Heart right ventricle (tissue), 16 donors: ENCODE data around the gene IL7R. TPM values are rescaled to one million over a fixed set of nuclear protein-coding genes. Genes with fewer than 3 reads are reported as not detected.

ENCODE experiments used
- ATAC-seq, 8 donors: fragments of 200-7000 bp; cut with Tn5 transposase; one replicate each; pipeline ENCODE4 v1.9.1; 2020; ENCODE audit warnings: mild to moderate bottlenecking in 8 of 8, moderate library complexity in 8 of 8, moderate number of reproducible peaks in 1 of 8
- DNase-seq, 2 donors: peaks; one replicate each; pipeline ENCODE4 v3.0.0-alpha.2; 2020
- H3K27ac ChIP-seq, 10 donors: fragments of 200-600 bp; sonication (generic) in 2 of 10; one replicate each; pipeline versions ENCODE4 v1.5.0 to v1.8.0; 2020 to 2022; ENCODE audit warnings: mild to moderate bottlenecking in 3 of 10
- H3K27me3 ChIP-seq, 7 donors: fragments of 200-600 bp; one replicate each; pipeline ENCODE4 v1.8.0; 2021 to 2022; ENCODE audit warnings: mild to moderate bottlenecking in 2 of 7
- H3K36me3 ChIP-seq, 9 donors: fragments of 200-600 bp; sonication (generic) in 1 of 9; one replicate each; pipeline versions ENCODE4 v1.5.0 to v1.8.0; 2020 to 2022; ENCODE audit warnings: mild to moderate bottlenecking in 2 of 9
- H3K4me1 ChIP-seq, 9 donors: fragments of 200-600 bp; sonication (generic) in 1 of 9; one replicate each; pipeline versions ENCODE4 v1.5.0 to v1.8.0; 2020 to 2022; ENCODE audit warnings: mild to moderate bottlenecking in 4 of 9
- H3K4me3 ChIP-seq, 10 donors: fragments of 200-600 bp; sonication (generic) in 2 of 10; one replicate each; pipeline versions ENCODE4 v1.5.0 to v1.8.0; 2020 to 2022; ENCODE audit warnings: mild to moderate bottlenecking in 7 of 10, moderate library complexity in 2 of 10
- H3K9me3 ChIP-seq, 11 donors: fragments of 200-600 bp in 10 of 11; sonication (generic) in 2 of 11; one replicate each; pipeline versions ENCODE4 v1.5.0 to v1.8.0; 2013 to 2022; ENCODE audit warnings: mild to moderate bottlenecking in 2 of 11, control low read depth in 1 of 11, moderate library complexity in 1 of 11
- CTCF ChIP-seq, 9 donors: fragments of 200-600 bp; sonication (generic) in 2 of 9; IDR thresholded peaks; one replicate each; pipeline versions ENCODE4 v1.5.0 to v1.8.0; 2021 to 2022; ENCODE audit warnings: antibody characterized with exemption in 9 of 9, mild to moderate bottlenecking in 5 of 9, moderate library complexity in 1 of 9
- WGBS, 2 donors: extraction: QIAGEN DNeasy Blood & Tissue Kit; methylation state at CpG; one replicate each; pipeline ENCODE4 v1.1.7; 2013; ENCODE audit warnings: inconsistent platforms in 1 of 2; 5-methylcytosine and 5-hydroxymethylcytosine counted together
- intact Hi-C, 10 donors: fragments of 100-400 bp; cut with DNase I; formaldehyde crosslinking; loops; one replicate each; pipeline versions ENCODE4 v1.11.1 to v1.14.2; 2022
- polyA plus RNA-seq, 2 donors: library from polyadenylated mRNA; stranded (reverse); fragments of 200-250 nt; gene quantifications; one replicate each; pipeline ENCODE4 v1.2.3, GENCODE V29; 2013
- total RNA-seq, 10 donors: library from RNA; stranded (reverse); fragmentation: NEBNext Ultra II Directional in 3 of 10; extraction: Animal tissue kit (Norgen Biotek cat#: 25700) in 3 of 10; gene quantifications; one replicate each; pipeline versions ENCODE4 v1.2.1 to v1.2.4, GENCODE V29; 2021 to 2023
- donor health status: Arrhythmogenic right ventricular cardiomyopathy.
- donor health status: ischemic (EF 13 %, LVEDD 7.1; RV severe dilation, severe dysfunction).
- donor health status: healthy with polysubstance abuse.
- donor health status: DM: no; HTN: yes; CAD: no.
- donor health status: DM: no; HTN: no; CAD: no.
- donor health status: ischemic (EF 25% LVEDD 6.9; RV normal size, moderate dysfunction).
- donor health status: ischemic (EF 25% LVEDD 5.7; RV mildly dilated, moderate dysfunction).
- donor health status: healthy.
- donor health status: DM: yes; HTN: yes; CAD: no.
- donor health status: Ischemic cardiomyopathy.
- donor health status: ischemic (EF 35%, LVEDD 5.7; RV mildly dilated, moderate dysfunction).
- donor health status: nonischemic (EF 11% LVEDD 7.7; RV severe dilation, severe dysfunction).
- donor health status: DM: yes; HTN: yes; CAD: no.
- donor health status: PGD.
- donor health status: ischemic (EF 29% LVEDD 5.4; RV normal size, mild dysfunction).
- donor health status: nonischemic (EF 23%, LVEDD 6.1; RV moderate dilation, normal function).

The IL7R gene
- total and polyA plus RNA-seq, 12 donors, result 0.22 to 10.6 (median 0.71) TPM

DNA sequence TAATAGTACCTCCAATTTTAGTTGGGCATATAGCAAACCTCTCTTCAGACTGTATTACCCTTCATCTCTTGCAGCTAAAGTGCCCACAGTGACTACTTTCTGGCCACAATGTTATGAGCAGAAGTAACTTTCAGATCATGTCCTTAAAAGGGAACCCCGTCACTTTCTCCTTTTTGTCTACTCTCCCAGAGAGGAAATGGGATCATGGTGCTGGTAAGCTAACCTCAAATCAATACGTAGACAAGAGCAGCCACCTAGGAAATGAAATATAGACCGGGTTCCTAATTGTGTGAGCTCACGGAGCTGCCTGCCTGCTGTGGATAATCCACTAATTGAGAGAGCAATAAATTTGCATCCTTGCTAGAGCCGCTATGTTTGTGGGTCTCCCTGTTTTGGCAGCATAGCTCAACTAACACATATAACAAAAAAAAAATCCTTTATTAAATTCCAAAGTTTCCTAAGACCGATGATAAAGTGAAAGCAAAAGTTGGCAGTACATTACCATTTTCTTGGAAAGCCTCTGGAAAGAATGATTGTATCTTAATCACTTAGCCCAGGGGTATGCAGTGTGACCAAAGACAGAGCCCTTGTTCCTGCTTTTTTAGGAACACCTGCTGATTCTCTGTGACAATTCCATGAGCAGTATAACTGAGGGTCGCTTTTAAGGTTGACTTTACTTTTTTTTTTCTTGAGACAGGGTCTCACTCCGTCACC is 5.6 kb upstream of the IL7R start:
- intact Hi-C loops, result no loop called here
- peaks cover 0 to 2% (median 0%) of the 10 kb centered on the region in 7 donors for H3K27me3 ChIP-seq
- H3K9me3 ChIP-seq, result peaks cover 0 to 15% (median 0%) of the 10 kb centered on the region in 11 donors
- H3K36me3 ChIP-seq, result no peaks in the 10 kb centered on the region
- peak overlapping the region in 2 of 10 donors; percentile 10 to 15 for H3K4me3 ChIP-seq
- TF ChIP-seq CTCF (IDR thresholded peaks at IDR 0.05), result no peak
- ATAC-seq (no peak), DNase-seq (no peak)
- peaks cover 0 to 48% (median 0%) of the 10 kb centered on the region in 9 donors for H3K4me1 ChIP-seq
- WGBS, 2 donors, result 67 to 73% methylated on average over 8 of the region's 8 CpGs
- peak overlapping the region in 1 of 10 donors; percentile 78 for H3K27ac ChIP-seq

DNA sequence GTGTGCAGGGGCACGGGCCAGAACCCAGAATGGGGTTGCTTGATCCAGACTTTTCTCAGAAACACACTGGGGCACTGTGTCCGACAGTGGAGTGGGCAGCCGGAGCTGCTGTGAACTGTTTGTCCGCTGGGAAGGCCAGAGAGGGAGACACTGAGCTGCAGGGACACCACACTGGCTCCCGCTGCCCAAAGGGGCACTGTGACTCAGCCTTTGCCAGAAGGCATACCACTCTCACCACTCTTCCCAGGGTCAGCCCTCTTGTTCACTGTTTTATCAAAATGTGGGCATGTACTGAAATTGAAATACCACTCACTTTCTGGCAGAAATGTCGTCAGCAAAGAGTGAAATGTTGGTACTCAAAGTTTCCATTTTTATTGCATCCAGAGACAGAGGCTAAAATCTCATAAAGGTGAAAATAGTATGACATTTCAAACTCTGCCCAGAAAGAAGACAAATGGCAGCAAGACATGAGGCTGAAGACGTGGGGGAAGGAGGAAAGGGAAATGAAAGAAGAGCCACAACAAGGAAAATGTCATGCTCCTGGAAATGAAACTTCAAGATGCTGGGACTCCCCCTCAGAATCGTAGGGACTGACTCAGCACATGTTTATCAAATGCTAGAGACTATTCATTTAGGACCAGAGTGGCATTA is 4.5 kb upstream of the IL7R start:
- intact Hi-C loops, result no loop called here
- Histone ChIP-seq H3K4me1 (peaks cover 0 to 59% (median 0%) of the 10 kb centered on the region in 9 donors), H3K4me3 (no peak overlapping the region), H3K9me3 (peaks cover 0 to 7% (median 0%) of the 10 kb centered on the region in 11 donors), H3K27ac (peak overlapping the region in 1 of 10 donors; percentile 78), H3K27me3 (peaks cover 0 to 3% (median 0%) of the 10 kb centered on the region in 7 donors), H3K36me3 (no peaks in the 10 kb centered on the region)
- DNase-seq, result no peak
- WGBS, 2 donors, result 61 to 70% methylated on average over 8 of the region's 8 CpGs
- peak in 1 of 8 donors; percentile 23 for ATAC-seq
- TF ChIP-seq CTCF (IDR thresholded peaks at IDR 0.05), result no peak

- no peak for ATAC-seq
- Histone ChIP-seq H3K9me3 (peaks cover 0 to under 1% (median 0%) of the 10 kb centered on the region in 11 donors), H3K27ac (peak overlapping the region in 1 of 10 donors; percentile 78), H3K4me3 (peak overlapping the region in 1 of 10 donors; percentile 9), H3K36me3 (no peaks in the 10 kb centered on the region), H3K27me3 (peaks cover 0 to 3% (median 0%) of the 10 kb centered on the region in 7 donors), H3K4me1 (peaks cover 0 to 61% (median 0%) of the 10 kb centered on the region in 9 donors)
- intact Hi-C loops, result no loop called here
- DNase-seq, result no peak
- TF ChIP-seq CTCF (IDR thresholded peaks at IDR 0.05), result no peak
Observed at GRCh38 chr5:35852773-35853172, 3.9 kb upstream of the IL7R start.

GRCh38 chr5:35853631-35854030 is 3.1 kb upstream of the IL7R start:
- DNase-seq, result no peak
- Histone ChIP-seq H3K4me1 (peaks cover 0 to 61% (median 0%) of the 10 kb centered on the region in 9 donors), H3K4me3 (no peak overlapping the region), H3K36me3 (no peaks in the 10 kb centered on the region), H3K9me3 (no peaks in the 10 kb centered on the region), H3K27ac (peak overlapping the region in 3 of 10 donors; percentile 8 to 78 (median 28)), H3K27me3 (peaks cover 0 to 3% (median 0%) of the 10 kb centered on the region in 7 donors)
- no peak for TF ChIP-seq CTCF (IDR thresholded peaks at IDR 0.05)
- 78 to 79% methylated on average over 3 of the region's 3 CpGs for WGBS, 2 donors
- ATAC-seq, result peak in 2 of 8 donors; percentile 20 to 61
- intact Hi-C loops, result no loop called here
